ENCODE results near the gene IFITM1. TPM values are rescaled to one million over a fixed set of nuclear protein-coding genes. Genes with fewer than 3 reads are reported as not detected.
A peak's percentile ranks its signal among the peaks of the same experiment; 100 is the strongest.
"Not testable (repeated sequence)": the region's sequence is repeated elsewhere in the genome, so short reads cannot be mapped to it uniquely, and the experiment has no call there.

IFITM1 gene
- total RNA-seq, 1 experiment from 2014 or later = 544 TPM

DNA sequence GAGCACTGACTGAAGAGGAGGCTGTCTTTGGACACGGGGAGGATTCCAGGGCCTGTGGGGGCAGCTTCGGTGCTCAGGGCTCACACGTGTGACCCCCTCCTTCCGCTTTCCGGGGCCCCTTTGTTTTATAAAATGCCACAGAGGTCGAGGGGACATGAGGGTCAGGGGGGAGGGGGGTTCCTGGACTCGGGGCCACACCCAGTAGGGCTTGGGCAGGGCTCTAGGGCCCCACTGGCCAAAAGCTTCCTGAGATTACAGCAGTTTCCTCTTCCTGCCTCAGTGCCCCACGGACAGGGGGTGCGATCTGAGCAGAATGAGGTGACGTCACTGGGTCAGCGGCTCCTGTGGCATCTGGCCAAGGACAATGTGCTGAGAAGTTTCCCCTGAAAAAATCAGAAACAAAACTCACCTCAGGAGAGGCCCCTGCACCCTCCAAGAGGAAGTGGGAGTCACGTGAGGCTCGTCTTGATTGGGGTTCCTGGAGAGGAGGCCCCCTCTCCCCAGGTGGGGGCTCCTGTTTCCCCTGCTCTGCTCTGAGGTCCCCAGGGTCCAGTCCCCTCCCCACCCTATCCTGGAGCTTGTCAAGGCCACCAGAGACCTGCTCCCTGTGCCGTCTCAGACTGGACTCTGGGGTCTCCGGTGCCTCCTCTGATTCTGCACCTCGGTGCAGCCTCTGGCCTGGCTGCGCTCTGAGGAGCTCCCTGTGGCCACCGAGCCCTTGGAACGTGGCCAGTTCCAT is 13.2 kb downstream of the IFITM1 start:
- Mint-ChIP-seq H3K9me3 (peaks cover 16% of the 10 kb centered on the region), H3K36me3 (peaks cover 16% of the 10 kb centered on the region), H3K4me3 (no peak overlapping the region), H3K27me3 (ENCODE audit: low read depth) (no peaks in the 10 kb centered on the region), H3K27ac (no peak overlapping the region; the same call in 1 of the 2 replicates), H3K4me1 (peaks cover 41% of the 10 kb centered on the region)
- POLR2A ChIA-PET = interaction anchor here (0.6 kb wide), 1 partner anchor 46 kb away, joined by 3 read pairs; no protein-coding TSS in a partner anchor
- CTCF ChIA-PET = interaction anchor here (1.2 to 1.4 kb wide), 2 partner anchors 27 to 76 kb away, joined by 3 to 5 read pairs; no protein-coding TSS in a partner anchor
- no peak for TF ChIP-seq MAX (CRISPR knock-in tag; IDR thresholded peaks at IDR 0.05)
- TF ChIP-seq, protein P1, sequence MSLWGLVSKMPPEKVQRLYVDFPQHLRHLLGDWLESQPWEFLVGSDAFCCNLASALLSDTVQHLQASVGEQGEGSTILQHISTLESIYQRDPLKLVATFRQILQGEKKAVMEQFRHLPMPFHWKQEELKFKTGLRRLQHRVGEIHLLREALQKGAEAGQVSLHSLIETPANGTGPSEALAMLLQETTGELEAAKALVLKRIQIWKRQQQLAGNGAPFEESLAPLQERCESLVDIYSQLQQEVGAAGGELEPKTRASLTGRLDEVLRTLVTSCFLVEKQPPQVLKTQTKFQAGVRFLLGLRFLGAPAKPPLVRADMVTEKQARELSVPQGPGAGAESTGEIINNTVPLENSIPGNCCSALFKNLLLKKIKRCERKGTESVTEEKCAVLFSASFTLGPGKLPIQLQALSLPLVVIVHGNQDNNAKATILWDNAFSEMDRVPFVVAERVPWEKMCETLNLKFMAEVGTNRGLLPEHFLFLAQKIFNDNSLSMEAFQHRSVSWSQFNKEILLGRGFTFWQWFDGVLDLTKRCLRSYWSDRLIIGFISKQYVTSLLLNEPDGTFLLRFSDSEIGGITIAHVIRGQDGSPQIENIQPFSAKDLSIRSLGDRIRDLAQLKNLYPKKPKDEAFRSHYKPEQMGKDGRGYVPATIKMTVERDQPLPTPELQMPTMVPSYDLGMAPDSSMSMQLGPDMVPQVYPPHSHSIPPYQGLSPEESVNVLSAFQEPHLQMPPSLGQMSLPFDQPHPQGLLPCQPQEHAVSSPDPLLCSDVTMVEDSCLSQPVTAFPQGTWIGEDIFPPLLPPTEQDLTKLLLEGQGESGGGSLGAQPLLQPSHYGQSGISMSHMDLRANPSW (CRISPR knock-in tag; conservative IDR thresholded peaks at IDR 0.05; ENCODE audit: low read depth) = no peak
- TF ChIP-seq ZNF263 (CRISPR knock-in tag; IDR thresholded peaks at IDR 0.05; ENCODE audit: low read depth) = peak; percentile 37; the same call in 1 of the 2 replicates
- no peak for TF ChIP-seq RELA (CRISPR knock-in tag; IDR thresholded peaks at IDR 0.05; ENCODE audit: borderline replicate concordance)
- TF ChIP-seq JAZF1 (CRISPR knock-in tag; IDR thresholded peaks at IDR 0.05) = no peak
- DNase-seq (ENCODE audit: low spot score) = no peak
- no peak for ATAC-seq

- Mint-ChIP-seq H3K9me3 (peaks cover 20% of the 10 kb centered on the region), H3K36me3 (peaks cover 20% of the 10 kb centered on the region), H3K4me3 (no peak overlapping the region), H3K27ac (no peak overlapping the region), H3K4me1 (peaks cover 41% of the 10 kb centered on the region), H3K27me3 (ENCODE audit: low read depth) (peaks cover 3% of the 10 kb centered on the region; the same call in 1 of the 2 replicates)
- POLR2A ChIA-PET = no interaction called here
- CTCF ChIA-PET = interaction anchor here (1.2 to 1.4 kb wide), 2 partner anchors 26 to 76 kb away, joined by 3 to 5 read pairs; no protein-coding TSS in a partner anchor
- TF ChIP-seq HMGA2 (CRISPR knock-in tag; IDR thresholded peaks at IDR 0.05) (peak; percentile 72), SMAD3 (CRISPR knock-in tag; IDR thresholded peaks at IDR 0.05; ENCODE audit: borderline replicate concordance) (no peak), TEAD4 (CRISPR knock-in tag; IDR thresholded peaks at IDR 0.05) (no peak), JAZF1 (CRISPR knock-in tag; IDR thresholded peaks at IDR 0.05) (no peak), ZNF232 (CRISPR knock-in tag; IDR thresholded peaks at IDR 0.05) (no peak), NFE2L1 (CRISPR knock-in tag; IDR thresholded peaks at IDR 0.05) (no peak)
- TF ChIP-seq, protein P2, sequence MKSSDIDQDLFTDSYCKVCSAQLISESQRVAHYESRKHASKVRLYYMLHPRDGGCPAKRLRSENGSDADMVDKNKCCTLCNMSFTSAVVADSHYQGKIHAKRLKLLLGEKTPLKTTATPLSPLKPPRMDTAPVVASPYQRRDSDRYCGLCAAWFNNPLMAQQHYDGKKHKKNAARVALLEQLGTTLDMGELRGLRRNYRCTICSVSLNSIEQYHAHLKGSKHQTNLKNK (CRISPR knock-in tag; IDR thresholded peaks at IDR 0.05) = no peak
- ATAC-seq = no peak
- no peak for DNase-seq (ENCODE audit: low spot score)
Measured at GRCh38 chr11:327581-327923, 13.7 kb downstream of the IFITM1 start.

- TF ChIP-seq ATF1 (CRISPR knock-in tag; IDR thresholded peaks at IDR 0.05) (no peak), CREM (CRISPR knock-in tag; IDR thresholded peaks at IDR 0.05) (no peak), SOX15 (CRISPR knock-in tag; IDR thresholded peaks at IDR 0.05) (no peak), AFF4 (CRISPR knock-in tag; IDR thresholded peaks at IDR 0.05; ENCODE audit: borderline replicate concordance) (no peak), OVOL2 (CRISPR knock-in tag; IDR thresholded peaks at IDR 0.05; ENCODE audit: borderline replicate concordance) (no peak)
- TF ChIP-seq, protein P1 (CRISPR knock-in tag; conservative IDR thresholded peaks at IDR 0.05; ENCODE audit: low read depth) = no peak
- POLR2A ChIA-PET = no interaction called here
- Mint-ChIP-seq H3K27ac (no peak overlapping the region; the same call in 1 of the 2 replicates), H3K27me3 (ENCODE audit: low read depth) (peaks cover 8% of the 10 kb centered on the region), H3K4me3 (no peak overlapping the region), H3K9me3 (peaks cover 24% of the 10 kb centered on the region), H3K36me3 (peaks cover 24% of the 10 kb centered on the region), H3K4me1 (peaks cover 42% of the 10 kb centered on the region)
- DNase-seq (ENCODE audit: low spot score) = no peak
- ATAC-seq = no peak
- CTCF ChIA-PET = interaction anchor here (1.2 to 1.4 kb wide), 2 partner anchors 26 to 77 kb away, joined by 3 to 5 read pairs; no protein-coding TSS in a partner anchor
Measured at GRCh38 chr11:328012-328411, 14.2 kb downstream of the IFITM1 start.

DNA sequence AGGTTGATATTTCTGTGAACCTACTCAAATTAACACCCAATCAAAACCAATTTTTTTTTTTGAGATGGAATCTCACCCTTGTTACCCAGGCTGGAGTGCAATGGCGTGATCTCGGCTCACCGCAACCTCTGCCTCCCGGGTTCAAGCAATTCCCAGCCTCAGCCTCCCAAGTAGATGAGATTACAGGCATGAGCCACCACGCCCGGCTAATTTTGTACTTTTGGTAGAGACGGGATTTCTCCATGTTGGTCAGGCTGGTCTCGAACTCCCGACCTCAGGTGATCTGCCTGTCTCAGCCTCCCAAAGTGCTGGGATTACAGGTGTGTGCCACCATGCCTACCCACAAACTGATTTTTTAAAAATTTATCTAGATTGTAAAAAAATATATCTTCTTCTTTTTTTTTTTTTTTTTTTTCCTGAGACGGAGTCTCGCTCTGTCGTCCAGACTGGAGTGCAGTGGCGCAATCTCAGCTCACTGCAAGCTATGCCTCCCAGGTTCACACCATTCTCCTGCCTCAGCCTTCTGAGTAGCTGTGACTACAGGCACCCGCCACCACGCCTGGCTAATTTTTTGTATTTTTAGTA is 14.8 kb downstream of the IFITM1 start:
- H3K27ac Mint-ChIP-seq; H3K4me3 Mint-ChIP-seq; ATAC-seq; DNase-seq (ENCODE audit: low spot score): not testable (repeated sequence)
- Mint-ChIP-seq H3K36me3 (peaks cover 30% of the 10 kb centered on the region), H3K27me3 (ENCODE audit: low read depth) (peaks cover 10% of the 10 kb centered on the region), H3K9me3 (peaks cover 30% of the 10 kb centered on the region), H3K4me1 (peaks cover 48% of the 10 kb centered on the region)
- ChIA-PET POLR2A (interaction anchor here (0.7 kb wide), 1 partner anchor 9 kb away, joined by 4 read pairs; no protein-coding TSS in a partner anchor), CTCF (interaction anchor here (0.6 to 2.1 kb wide), 7 partner anchors 12 to 78 kb away, joined by 3 to 10 read pairs (median 4); partner anchors contain the start of gene IFITM2)
